Dedifferentiated amniotic fluid mesenchymal stem cell (primary cell): ENCODE data around the gene MOK.

Source experiments
- DNase-seq: peaks from one replicate; pipeline ENCODE4 v3.0.0-alpha.2; 2016; ENCODE audit errors: extremely low spot score

MOK gene

GRCh38 chr14:102285106-102285505 is 19.9 kb downstream of the MOK start:
- no peak for DNase-seq

GRCh38 chr14:102283631-102284129 is 21.3 kb downstream of the MOK start:
- DNase-seq, result no peak

- DNase-seq, result no peak
Observed at GRCh38 chr14:102282751-102283465, 22.1 kb downstream of the MOK start.

- DNase-seq, result peak; percentile 76
Observed at GRCh38 chr14:102280376-102280962, 24.5 kb downstream of the MOK start.

- DNase-seq, result peak; percentile 79
Observed at GRCh38 chr14:102279688-102280348, 25.1 kb downstream of the MOK start.

- no peak for DNase-seq
Observed at GRCh38 chr14:102279282-102279681, 25.7 kb downstream of the MOK start.

- DNase-seq, result no peak
Observed at GRCh38 chr14:102278631-102278935, 26.4 kb downstream of the MOK start.

GRCh38 chr14:102277874-102278630 is 26.9 kb downstream of the MOK start:
- no peak for DNase-seq

- no peak for DNase-seq
Observed at GRCh38 chr14:102275866-102276265, 29.1 kb downstream of the MOK start.

- DNase-seq, result no peak
Observed at GRCh38 chr14:102272392-102272791, 32.6 kb downstream of the MOK start.

- DNase-seq, result no peak
Observed at GRCh38 chr14:102264775-102265174, 40.2 kb downstream of the MOK start.

- DNase-seq, result no peak
Observed at GRCh38 chr14:102264355-102264754, 40.6 kb downstream of the MOK start.

- DNase-seq, result no peak
Observed at GRCh38 chr14:102262929-102263462, 42.0 kb downstream of the MOK start.

GRCh38 chr14:102258136-102258535 is 46.8 kb downstream of the MOK start:
- no peak for DNase-seq

GRCh38 chr14:102256716-102257115 is 48.2 kb downstream of the MOK start:
- no peak for DNase-seq

- no peak for DNase-seq
Observed at GRCh38 chr14:102255401-102256190, 49.4 kb downstream of the MOK start.

- DNase-seq, result no peak
Observed at GRCh38 chr14:102252834-102253801, 51.8 kb downstream of the MOK start.

GRCh38 chr14:102251161-102251560 is 53.8 kb downstream of the MOK start:
- no peak for DNase-seq

- DNase-seq, result no peak
Observed at GRCh38 chr14:102250636-102251035, 54.3 kb downstream of the MOK start.

GRCh38 chr14:102249981-102250380 is 55.0 kb downstream of the MOK start:
- DNase-seq, result no peak
